ENCODE results near the gene VASN.

VASN gene

DNA sequence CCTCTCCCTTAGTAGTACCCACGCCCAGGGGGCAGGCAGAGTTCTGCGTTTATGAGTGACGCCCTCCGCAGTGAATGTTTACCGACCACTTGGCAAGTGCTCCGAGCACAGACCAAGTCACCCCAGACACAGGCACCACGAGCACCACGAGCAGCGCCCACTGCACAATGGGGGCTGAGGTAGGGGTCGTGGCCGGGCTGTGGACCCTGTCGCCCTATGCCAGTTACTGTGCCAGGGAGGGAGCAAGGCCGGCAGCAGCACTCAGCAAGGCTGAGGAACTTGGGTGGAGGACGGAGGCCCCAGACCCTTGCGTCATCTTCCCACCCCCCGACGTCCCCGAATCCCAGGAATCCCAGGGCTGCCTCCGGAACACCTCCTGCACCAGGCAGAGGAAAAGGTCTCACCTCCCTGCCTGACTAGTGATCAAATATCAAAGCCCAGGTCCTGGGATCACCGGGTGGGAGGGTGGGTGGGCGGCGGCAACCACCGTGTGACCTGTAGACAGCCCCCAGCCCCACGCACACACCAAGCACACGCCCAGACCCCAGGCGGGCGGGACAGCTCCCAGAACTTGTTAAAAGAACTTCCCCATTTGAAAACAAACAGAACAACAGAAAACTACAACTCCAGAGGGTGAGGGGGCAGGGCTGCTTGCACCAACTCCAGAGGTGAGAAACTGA lies 5.4 kb downstream of the VASN start:
- TF ChIP-seq, protein P1, sequence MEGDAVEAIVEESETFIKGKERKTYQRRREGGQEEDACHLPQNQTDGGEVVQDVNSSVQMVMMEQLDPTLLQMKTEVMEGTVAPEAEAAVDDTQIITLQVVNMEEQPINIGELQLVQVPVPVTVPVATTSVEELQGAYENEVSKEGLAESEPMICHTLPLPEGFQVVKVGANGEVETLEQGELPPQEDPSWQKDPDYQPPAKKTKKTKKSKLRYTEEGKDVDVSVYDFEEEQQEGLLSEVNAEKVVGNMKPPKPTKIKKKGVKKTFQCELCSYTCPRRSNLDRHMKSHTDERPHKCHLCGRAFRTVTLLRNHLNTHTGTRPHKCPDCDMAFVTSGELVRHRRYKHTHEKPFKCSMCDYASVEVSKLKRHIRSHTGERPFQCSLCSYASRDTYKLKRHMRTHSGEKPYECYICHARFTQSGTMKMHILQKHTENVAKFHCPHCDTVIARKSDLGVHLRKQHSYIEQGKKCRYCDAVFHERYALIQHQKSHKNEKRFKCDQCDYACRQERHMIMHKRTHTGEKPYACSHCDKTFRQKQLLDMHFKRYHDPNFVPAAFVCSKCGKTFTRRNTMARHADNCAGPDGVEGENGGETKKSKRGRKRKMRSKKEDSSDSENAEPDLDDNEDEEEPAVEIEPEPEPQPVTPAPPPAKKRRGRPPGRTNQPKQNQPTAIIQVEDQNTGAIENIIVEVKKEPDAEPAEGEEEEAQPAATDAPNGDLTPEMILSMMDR (IDR thresholded peaks at IDR 0.05; ENCODE audit: borderline replicate concordance, control extremely low read depth, extremely low read depth, insufficient read depth, missing control alignments), result no peak

GRCh38 chr16:4377573-4378154 lies 6.0 kb downstream of the VASN start:
- in situ Hi-C loops (cut with MboI; ENCODE audit: low sequenced_read_pairs, unreplicated experiment), result no loop called here

More for the DNA sequence above, 5.4 kb downstream of the VASN start:
- in situ Hi-C loops (cut with MboI; ENCODE audit: low sequenced_read_pairs, unreplicated experiment), result no loop called here
- DNase-seq (ENCODE audit: low spot score), result no peak

DNA sequence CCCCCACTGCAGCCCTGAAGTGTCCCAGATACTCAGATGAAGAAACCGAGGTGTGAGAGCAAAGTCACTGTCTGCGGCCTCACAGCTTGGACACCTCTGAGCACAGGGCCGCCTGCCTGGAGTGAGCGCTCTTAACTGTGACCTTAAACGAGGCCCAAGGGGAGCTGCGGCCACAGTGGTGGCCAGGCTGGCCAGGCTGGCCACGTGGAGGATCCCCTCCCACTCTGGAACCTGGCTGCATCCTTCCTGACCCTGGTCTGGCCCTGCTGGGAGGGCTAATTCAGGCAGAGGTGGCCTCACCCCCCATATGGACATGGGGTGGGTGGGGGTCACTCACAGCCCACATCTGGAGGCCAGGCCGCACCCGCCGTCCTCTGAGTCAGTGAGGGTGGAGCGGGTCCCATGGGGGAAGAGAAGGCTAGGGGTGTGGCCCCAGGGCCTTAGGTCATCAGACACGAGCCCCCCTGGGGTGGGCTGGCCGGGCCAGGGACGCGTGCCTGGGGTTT lies 6.6 kb downstream of the VASN start:
- in situ Hi-C loops (cut with MboI; ENCODE audit: low sequenced_read_pairs, unreplicated experiment), result no loop called here
- TF ChIP-seq, protein P1 (IDR thresholded peaks at IDR 0.05; ENCODE audit: borderline replicate concordance, control extremely low read depth, extremely low read depth, insufficient read depth, missing control alignments), result no peak
- no peak for DNase-seq (ENCODE audit: low spot score)

More at GRCh38 chr16:4377573-4378154, 6.0 kb downstream of the VASN start:
- TF ChIP-seq, protein P1 (IDR thresholded peaks at IDR 0.05; ENCODE audit: borderline replicate concordance, control extremely low read depth, extremely low read depth, insufficient read depth, missing control alignments), result no peak
- no peak for DNase-seq (ENCODE audit: low spot score)

- no peak for DNase-seq (ENCODE audit: low spot score)
- in situ Hi-C loops (cut with MboI; ENCODE audit: low sequenced_read_pairs, unreplicated experiment), result no loop called here
- TF ChIP-seq, protein P1 (IDR thresholded peaks at IDR 0.05; ENCODE audit: borderline replicate concordance, control extremely low read depth, extremely low read depth, insufficient read depth, missing control alignments), result no peak
Measured at GRCh38 chr16:4378999-4379690, 7.5 kb downstream of the VASN start.

DNA sequence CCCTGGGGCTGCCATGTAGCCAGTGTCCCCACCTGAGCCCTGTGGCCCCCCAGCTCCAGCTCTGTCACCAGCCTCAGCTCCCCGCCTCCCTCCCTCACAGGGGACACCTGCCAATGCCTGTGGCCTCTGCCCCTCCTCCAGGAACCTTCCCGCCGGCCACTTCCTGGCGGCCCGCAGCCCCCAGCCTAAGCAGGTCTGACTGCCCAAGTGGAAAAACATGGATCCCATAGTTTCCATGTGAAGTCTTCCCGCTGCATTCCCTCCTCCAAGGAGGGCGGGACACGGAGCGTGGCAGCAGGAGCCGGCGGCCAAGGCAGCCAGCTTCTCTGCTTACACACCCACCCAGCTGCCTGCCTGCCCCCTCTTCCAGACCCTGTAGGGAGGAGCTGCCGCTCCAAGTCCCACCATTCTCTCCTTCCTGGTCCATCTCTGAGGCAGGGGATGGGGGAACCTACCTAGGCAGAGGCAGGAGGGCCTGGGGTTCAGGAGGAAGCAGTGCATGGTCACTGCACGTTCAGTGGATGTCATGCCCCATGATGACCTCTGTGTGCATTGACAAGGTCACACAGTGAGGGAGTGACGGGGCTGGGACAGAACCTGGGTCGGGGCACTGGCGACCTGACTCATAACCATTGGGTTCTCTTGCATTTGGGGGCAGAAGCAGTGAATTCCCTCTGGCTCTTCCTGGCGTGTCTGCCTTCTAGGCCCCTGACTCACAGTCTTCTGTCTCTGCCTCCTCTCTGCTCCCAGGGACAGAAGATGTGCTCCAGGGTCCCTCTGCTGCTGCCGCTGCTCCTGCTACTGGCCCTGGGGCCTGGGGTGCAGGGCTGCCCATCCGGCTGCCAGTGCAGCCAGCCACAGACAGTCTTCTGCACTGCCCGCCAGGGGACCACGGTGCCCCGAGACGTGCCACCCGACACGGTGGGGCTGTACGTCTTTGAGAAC lies 8.7 kb downstream of the VASN start:
- no peak for DNase-seq (ENCODE audit: low spot score)
- TF ChIP-seq, protein P1 (IDR thresholded peaks at IDR 0.05; ENCODE audit: borderline replicate concordance, control extremely low read depth, extremely low read depth, insufficient read depth, missing control alignments), result no peak
- in situ Hi-C loops (cut with MboI; ENCODE audit: low sequenced_read_pairs, unreplicated experiment), result no loop called here

Measured in GM13976 (cell line).